Lower leg skin (tissue), 4 donors: Measurements from ENCODE around the gene PGLYRP1. TPM values are rescaled to one million over a fixed set of nuclear protein-coding genes. Genes with fewer than 3 reads are reported as not detected.

Experiments
- DNase-seq, 2 donors: peaks; one replicate each; pipeline ENCODE4 v3.0.0-alpha.2; 2019; ENCODE audit warnings: low spot score in 2 of 2
- H3K4me3 ChIP-seq: fragments of 200-600 bp; sonication (generic); 2 replicates; pipeline ENCODE4 v1.5.1; 2017; ENCODE audit warnings: mild to moderate bottlenecking, low read depth; ENCODE audit not compliant: poor library complexity, severe bottlenecking
- CTCF ChIP-seq, 3 donors: fragments of 450-650 bp; IDR thresholded peaks; one replicate each; pipeline ENCODE4 v1.5.1; 2016; ENCODE audit warnings: antibody characterized with exemption in 3 of 3, mild to moderate bottlenecking in 3 of 3, moderate library complexity in 2 of 3
- POLR2A ChIP-seq, 2 donors: fragments of 450-650 bp; IDR thresholded peaks; one replicate each; pipeline ENCODE4 v1.6.1; 2016 to 2017; ENCODE audit warnings: antibody characterized with exemption in 2 of 2, mild to moderate bottlenecking in 1 of 2, moderate library complexity in 1 of 2
- WGBS, 2 donors: methylation state at CpG; one replicate each; pipeline ENCODE4 v1.1.5; 2018; 5-methylcytosine and 5-hydroxymethylcytosine counted together
- intact Hi-C: fragments of 100-400 bp; cut with DNase I; formaldehyde crosslinking; loops from one replicate; pipeline ENCODE4 v1.15.0; 2023; ENCODE audit warnings: low total_unique reads
- total RNA-seq, 4 donors: library from RNA; depleted of rRNA; stranded (reverse); fragments of >200 nt; gene quantifications; one replicate each; pipeline ENCODE4 v1.1.0, GENCODE V29; 2016

PGLYRP1 gene
- total RNA-seq, 4 donors from 2014 or later = not detected

- WGBS, 2 donors = 84 to 85% methylated on average over 8 of the region's 8 CpGs
- no peak overlapping the region for H3K4me3 ChIP-seq
- intact Hi-C loops = no loop called here
- no peak for DNase-seq
- no peak for TF ChIP-seq CTCF (IDR thresholded peaks at IDR 0.05)
- no peak for TF ChIP-seq POLR2A (IDR thresholded peaks at IDR 0.05)
Observed at GRCh38 chr19:45996933-45997332, 25.9 kb downstream of the PGLYRP1 start.

GRCh38 chr19:45995715-45996385 is 27.0 kb downstream of the PGLYRP1 start:
- DNase-seq = no peak
- peak overlapping the region; percentile 62 for H3K4me3 ChIP-seq
- TF ChIP-seq POLR2A (IDR thresholded peaks at IDR 0.05) (no peak), CTCF (IDR thresholded peaks at IDR 0.05) (no peak)
- WGBS, 2 donors = 9 to 12% methylated on average over 13 of the region's 13 CpGs
- intact Hi-C loops = no loop called here

GRCh38 chr19:45994998-45995714 is 27.7 kb downstream of the PGLYRP1 start, which contains the start of gene CCDC61:
Gene CCDC61 (plus strand): TSS chr19:45995467. CDS start chr19:46003019, 7,552 bp downstream.
- H3K4me3 ChIP-seq = peak within 1 kb of the TSS; percentile 62
- peak; percentile 98 to 99 for DNase-seq
- no peak for TF ChIP-seq POLR2A (IDR thresholded peaks at IDR 0.05)
- no peak for TF ChIP-seq CTCF (IDR thresholded peaks at IDR 0.05)
- intact Hi-C loops = no loop called here
- 0 to 1% methylated on average over 34 of the region's 34 CpGs for WGBS, 2 donors

GRCh38 chr19:45994456-45994997 is 28.3 kb downstream of the PGLYRP1 start:
- no peak for DNase-seq
- intact Hi-C loops = no loop called here
- no peak for TF ChIP-seq POLR2A (IDR thresholded peaks at IDR 0.05)
- no peak for TF ChIP-seq CTCF (IDR thresholded peaks at IDR 0.05)
- WGBS, 2 donors = 6 to 7% methylated on average over 8 of the region's 8 CpGs
- no peak overlapping the region for H3K4me3 ChIP-seq

- no peak overlapping the region for H3K4me3 ChIP-seq
- whole genome bisulfite sequencing, 2 donors = 85 to 88% methylated on average over 12 of the region's 12 CpGs
- TF ChIP-seq POLR2A (IDR thresholded peaks at IDR 0.05) = no peak
- TF ChIP-seq CTCF (IDR thresholded peaks at IDR 0.05) = no peak
- intact Hi-C loops = no loop called here
- DNase-seq = no peak
Observed at GRCh38 chr19:45990113-45990728, 32.6 kb downstream of the PGLYRP1 start.
